ENCODE measurements around the gene DHDDS. TPM values are rescaled to one million over a fixed set of nuclear protein-coding genes. Genes with fewer than 3 reads are reported as not detected.

The DHDDS gene, protein sequence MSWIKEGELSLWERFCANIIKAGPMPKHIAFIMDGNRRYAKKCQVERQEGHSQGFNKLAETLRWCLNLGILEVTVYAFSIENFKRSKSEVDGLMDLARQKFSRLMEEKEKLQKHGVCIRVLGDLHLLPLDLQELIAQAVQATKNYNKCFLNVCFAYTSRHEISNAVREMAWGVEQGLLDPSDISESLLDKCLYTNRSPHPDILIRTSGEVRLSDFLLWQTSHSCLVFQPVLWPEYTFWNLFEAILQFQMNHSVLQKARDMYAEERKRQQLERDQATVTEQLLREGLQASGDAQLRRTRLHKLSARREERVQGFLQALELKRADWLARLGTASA
- 10 to 100 TPM; 47.8 to 51.1 TPM for total RNA-seq

DNA sequence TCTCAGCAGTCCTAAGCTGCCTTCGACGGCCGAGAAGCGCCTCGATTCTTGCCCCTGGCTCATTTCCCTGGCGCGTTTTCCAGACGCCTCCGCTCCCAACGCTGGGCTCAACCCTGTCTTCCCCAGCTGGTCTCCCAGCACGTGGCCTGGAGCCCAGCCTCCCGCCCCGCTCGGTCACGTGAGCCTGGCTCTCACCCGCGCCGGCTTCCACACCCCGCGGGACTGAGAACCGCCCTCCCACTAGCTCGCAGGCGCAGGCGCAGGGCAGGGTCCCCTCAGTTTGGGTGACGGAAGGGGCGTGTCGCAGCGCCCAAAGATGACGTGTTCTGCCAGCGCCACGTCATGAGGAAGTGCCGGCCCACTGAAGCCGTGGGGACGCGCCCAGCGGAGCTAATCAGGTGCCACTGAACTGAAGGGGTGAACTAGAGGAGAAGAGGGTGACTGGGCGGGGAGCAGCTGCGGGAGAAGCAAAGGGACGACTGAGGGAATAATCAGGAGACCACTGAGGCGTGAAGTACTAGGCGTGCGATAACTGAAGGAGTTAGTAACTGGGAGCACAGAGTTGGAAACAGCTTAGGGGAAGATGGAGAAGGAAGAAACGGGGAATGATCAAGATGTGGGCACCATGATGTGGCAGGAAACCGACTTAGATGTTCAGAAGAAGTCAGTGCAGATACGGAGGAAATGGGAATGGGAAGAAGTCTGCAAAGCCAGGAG lies at the start of gene DHDDS:
TSS of gene DHDDS (plus strand) at position 343 of the 717 bp plus-strand sequence. CDS start 625 bp downstream, outside the sequence.

DNA sequence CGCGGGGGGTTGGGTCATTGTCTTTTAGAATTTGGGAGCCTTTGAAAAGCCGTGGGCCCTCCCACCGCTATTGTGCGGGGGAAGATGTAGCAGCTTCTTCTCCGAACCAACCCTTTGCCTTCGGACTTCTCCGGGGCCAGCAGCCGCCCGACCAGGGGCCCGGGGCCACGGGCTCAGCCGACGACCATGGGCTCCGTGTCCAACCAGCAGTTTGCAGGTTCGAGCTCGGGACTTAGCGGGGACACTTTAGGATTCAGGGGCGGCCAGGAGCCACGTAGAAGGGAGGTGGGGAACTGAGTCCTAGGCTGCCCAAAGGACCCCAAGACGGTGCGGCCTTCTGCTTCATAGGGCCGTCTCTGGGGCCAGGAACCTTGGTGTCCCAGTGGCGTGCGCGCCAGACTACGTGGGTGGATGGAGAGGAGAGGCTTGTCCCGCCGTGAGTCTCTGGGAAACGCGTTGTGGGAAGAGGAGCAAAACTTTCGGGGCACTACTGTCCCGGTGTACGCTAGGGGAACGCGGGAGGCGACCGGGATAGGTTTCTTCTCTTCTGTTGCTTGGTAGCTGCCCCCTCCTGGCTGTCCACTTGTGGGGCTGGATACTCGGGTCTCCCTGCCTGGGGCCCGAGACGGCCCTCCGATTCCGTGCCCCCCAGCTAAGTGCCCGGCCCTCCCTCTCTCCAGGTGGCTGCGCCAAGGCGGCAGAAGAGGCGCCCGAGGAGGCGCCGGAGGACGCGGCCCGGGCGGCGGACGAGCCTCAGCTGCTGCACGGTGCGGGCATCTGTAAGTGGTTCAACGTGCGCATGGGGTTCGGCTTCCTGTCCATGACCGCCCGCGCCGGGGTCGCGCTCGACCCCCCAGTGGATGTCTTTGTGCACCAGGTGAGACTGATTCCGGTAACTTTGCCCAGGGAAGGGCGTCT lies 21.2 kb upstream of the DHDDS start, which contains the start of gene LIN28A:
TSS of gene LIN28A (plus strand) at position 112 of the 918 bp plus-strand sequence. CDS start at position 187, 75 bp downstream.

DNA sequence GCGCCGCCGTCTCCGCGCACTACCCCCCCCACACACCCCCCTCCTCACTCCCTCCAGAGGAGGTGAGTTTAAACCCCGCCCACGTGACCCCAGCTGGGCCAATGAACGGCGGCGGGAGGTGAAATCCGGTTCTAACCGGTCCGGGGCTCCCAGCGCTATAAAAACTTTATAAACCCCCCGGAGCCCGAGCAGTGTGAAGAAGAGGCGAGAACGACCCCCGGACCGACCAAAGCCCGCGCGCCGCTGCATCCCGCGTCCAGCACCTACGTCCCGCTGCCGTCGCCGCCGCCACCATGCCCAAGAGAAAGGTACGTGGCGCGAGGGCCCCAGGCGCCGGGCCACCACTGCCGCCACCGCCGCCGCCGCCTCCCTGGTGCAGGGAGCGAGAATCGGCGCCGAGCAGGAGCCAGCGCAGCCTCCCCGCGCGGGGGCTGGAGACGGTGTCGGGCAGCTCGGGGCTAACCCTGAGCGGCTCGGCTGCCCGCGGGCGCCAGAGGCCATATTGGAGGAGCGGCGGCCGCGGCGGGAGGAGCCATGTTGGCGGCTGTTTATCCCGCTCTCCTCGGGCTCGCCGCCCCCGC lies 40.3 kb downstream of the DHDDS start, which contains the start of gene HMGN2:
TSS of gene HMGN2 (plus strand) at position 121 of the 581 bp plus-strand sequence. CDS start at position 294, 173 bp downstream.

Other genes with a start within 250 kb of the DHDDS start
- gene CATSPER4, start 241.7 kb upstream of the DHDDS start, total RNA-seq, result not detected
- gene CEP85, start 198.1 kb upstream of the DHDDS start, total RNA-seq, result 10 to 100 TPM; 32.9 to 36.6 TPM
- gene SH3BGRL3, start 152.2 kb upstream of the DHDDS start, total RNA-seq, result 100 to 1,000 TPM; 481 to 496 TPM
- 10 to 100 TPM; 37.0 to 39.0 TPM for gene UBXN11, start 125.7 kb upstream of the DHDDS start, total RNA-seq
- gene CD52, start 114.4 kb upstream of the DHDDS start, total RNA-seq, result 1,000 to 10,000 TPM; 1,759 to 1,791 TPM
- 1 to 10 TPM in 1 of 2 experiments, under 1 TPM in 1; 0.87 to 1.4 TPM for gene CRYBG2, start 78.2 kb upstream of the DHDDS start, total RNA-seq
- gene ZNF683, start 59.6 kb upstream of the DHDDS start, total RNA-seq, result under 1 TPM in 1 of 2 experiments, not detected in 1; 0.31 TPM
- gene LIN28A, start 21.5 kb upstream of the DHDDS start, total RNA-seq, result not detected
- gene HMGN2, start 40.1 kb downstream of the DHDDS start, total RNA-seq, result 100 to 1,000 TPM; 915 to 928 TPM
- gene RPS6KA1, start 97.4 kb downstream of the DHDDS start, total RNA-seq, result 100 to 1,000 TPM; 184 to 190 TPM

Data from activated naive CD4-positive, alpha-beta T cell treated with anti-CD3 and anti-CD28 coated beads, Interleukin-2, amount 10 ng/mL, durations not matched to agents 5 hours and 36 hours (primary cell).